Hematopoietic multipotent progenitor cell treated with erythropoietin and hydrocortisone succinate and interleukin-3 and kit ligand, for 6 days (in vitro differentiated cells): Measurements from ENCODE around the gene IPO9.
A peak's percentile ranks its signal among the peaks of the same experiment; 100 is the strongest.

Source experiments
- DNase-seq: peaks from one replicate; pipeline ENCODE4 v3.0.0-alpha.2; 2015

IPO9 gene

GRCh38 chr1:201828820-201829774 is at the start of gene IPO9:
IPO9 (plus strand) TSS chr1:201829157; CDS start chr1:201829210, 53 bp downstream.
- peak; percentile 97 for DNase-seq

DNA sequence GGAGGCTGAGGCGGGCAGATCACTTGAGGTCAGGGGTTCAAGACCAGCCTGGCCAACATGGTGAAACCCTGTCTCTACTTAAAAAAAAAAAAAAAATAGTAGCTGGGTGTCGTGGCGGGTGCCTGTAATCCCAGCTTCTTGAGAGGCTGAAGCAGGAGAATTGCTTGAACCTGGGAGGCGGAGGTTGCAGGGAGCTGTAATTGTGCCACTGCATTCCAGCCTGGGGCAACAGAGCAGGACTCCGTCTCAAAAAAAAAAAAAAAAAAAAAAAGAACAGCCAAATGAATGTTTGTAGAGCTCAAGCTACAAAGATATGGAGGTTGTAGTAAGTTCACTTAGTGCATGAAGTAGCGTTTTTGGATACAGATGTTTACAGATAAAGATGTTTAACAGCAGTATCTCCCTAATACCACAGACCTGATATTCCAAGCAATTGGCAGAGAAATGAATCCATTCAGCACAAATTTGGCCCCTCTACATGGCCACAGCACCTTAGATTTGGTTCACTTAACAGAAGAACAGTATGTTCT is 49.5 kb upstream of the IPO9 start:
- no peak for DNase-seq

DNA sequence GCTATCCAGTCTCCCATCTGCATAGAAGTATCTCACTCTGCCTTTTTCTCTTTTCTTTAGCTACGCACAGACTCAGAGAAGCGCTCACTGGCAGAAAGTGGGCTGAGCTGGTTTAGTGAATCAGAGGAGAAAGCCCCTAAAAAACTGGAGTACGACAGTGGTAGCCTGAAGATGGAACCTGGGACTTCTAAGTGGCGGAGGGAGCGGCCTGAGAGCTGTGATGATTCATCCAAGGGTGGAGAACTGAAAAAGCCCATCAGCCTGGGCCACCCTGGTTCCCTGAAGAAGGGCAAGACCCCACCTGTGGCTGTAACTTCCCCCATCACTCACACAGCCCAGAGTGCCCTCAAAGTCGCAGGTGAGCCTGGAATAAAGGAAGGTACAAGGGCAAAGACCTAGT is 48.0 kb upstream of the IPO9 start:
- DNase-seq, result no peak

GRCh38 chr1:201781437-201781836 is 47.5 kb upstream of the IPO9 start:
- DNase-seq, result no peak

DNA sequence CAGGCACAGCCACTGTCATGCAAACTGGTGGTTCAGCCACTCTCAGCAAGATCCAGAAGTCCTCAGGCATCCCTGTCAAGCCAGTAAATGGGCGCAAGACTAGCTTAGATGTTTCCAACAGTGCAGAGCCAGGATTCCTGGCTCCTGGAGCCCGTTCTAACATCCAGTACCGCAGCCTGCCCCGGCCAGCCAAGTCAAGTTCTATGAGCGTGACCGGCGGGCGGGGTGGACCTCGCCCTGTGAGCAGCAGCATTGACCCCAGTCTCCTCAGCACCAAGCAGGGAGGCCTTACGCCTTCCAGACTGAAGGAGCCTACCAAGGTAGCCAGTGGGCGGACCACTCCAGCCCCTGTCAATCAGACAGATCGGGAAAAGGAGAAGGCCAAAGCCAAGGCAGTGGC is 46.6 kb upstream of the IPO9 start:
- DNase-seq, result no peak

GRCh38 chr1:201783058-201783457 is 45.9 kb upstream of the IPO9 start:
- DNase-seq, result no peak

DNA sequence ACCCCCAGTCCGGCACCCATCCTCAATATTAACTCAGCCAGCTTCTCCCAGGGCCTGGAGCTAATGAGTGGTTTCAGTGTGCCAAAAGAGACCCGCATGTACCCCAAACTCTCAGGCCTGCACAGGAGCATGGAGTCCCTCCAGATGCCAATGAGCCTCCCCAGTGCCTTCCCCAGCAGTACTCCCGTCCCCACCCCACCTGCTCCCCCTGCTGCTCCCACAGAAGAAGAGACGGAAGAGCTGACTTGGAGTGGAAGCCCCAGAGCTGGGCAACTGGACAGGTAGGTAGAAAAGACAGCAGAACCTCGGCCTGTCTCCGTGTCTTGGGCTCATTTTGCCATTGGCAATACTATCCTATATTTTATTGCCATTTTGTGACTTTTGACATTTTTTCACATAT is 45.4 kb upstream of the IPO9 start:
- DNase-seq, result no peak

GRCh38 chr1:201785291-201785690 is 43.7 kb upstream of the IPO9 start:
- no peak for DNase-seq

DNA sequence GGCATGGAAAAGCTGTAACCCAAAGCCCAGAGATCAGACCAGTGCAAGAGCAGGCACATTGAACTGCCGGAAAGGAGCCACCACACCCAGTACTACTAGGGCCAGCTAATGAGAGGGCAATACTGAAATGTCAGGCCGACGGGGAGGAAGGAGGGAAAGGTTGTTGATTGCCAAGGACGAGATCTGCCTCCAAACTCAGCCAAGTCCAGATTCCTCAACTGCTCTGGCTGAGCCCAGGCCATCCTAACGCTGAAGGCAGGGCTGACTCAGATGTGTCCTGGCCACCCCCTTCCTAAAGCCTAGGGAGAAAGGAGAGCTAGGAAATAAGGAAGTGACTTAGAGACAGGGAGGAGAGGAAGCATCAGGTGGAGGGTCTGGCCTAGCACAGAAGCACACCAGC is 42.1 kb upstream of the IPO9 start:
- DNase-seq, result no peak

DNA sequence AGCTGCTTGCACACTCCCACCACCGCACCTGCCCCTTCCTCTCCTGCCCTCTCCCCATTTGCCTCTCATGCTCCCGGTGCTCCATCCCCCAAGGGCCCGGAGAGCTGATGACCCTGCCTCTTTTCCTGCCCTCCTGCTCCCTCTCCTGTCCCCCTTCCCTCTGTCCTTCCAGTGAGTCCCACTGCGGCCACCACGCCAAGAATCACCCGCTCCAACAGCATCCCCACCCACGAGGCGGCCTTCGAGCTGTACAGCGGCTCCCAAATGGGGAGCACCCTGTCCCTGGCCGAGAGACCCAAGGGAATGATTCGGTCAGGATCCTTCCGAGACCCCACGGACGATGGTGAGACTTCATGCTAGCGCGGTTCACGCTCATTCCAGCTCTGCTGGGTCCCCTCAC is 40.7 kb upstream of the IPO9 start:
- no peak for DNase-seq

- DNase-seq, result no peak
Observed at GRCh38 chr1:201789245-201789644, 39.7 kb upstream of the IPO9 start.

GRCh38 chr1:201790261-201790660 is 38.7 kb upstream of the IPO9 start:
- DNase-seq, result no peak

DNA sequence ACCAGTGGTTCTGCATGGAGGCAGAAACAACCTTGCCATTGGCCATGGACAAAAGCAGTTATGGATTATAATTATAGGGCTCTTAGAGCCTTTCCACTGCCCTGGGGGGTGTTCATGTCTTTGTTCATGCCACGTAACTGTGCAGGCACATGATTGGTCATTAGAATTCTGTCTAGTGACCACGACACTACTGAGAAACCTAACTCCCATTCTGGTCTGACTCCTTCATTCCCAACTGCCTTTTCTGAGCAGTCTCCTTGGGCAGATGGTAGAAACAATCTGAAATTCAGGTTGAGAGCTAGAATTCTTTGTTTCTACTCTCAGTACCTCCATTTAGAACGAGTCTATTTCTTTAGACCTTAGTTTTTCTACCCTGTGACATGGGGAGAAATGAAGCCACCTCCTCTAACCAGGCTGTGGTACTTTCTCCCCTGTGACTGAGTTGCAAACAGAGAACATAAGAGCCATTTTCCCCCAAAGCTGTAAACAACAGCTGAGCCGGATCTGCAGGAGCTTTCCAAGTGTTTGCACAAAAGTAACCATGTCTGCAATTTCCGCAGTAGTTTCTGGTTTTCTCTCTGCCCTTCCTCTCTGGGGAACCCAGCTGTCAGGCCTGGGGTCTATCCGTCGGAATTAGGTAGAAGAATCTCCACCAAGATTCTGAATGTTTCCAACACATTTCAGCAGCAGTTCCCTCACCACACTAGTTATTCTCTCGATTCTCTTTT is 37.7 kb upstream of the IPO9 start:
- no peak for DNase-seq

- peak; percentile 35 for DNase-seq
Observed at GRCh38 chr1:201791779-201792173, 37.2 kb upstream of the IPO9 start.

DNA sequence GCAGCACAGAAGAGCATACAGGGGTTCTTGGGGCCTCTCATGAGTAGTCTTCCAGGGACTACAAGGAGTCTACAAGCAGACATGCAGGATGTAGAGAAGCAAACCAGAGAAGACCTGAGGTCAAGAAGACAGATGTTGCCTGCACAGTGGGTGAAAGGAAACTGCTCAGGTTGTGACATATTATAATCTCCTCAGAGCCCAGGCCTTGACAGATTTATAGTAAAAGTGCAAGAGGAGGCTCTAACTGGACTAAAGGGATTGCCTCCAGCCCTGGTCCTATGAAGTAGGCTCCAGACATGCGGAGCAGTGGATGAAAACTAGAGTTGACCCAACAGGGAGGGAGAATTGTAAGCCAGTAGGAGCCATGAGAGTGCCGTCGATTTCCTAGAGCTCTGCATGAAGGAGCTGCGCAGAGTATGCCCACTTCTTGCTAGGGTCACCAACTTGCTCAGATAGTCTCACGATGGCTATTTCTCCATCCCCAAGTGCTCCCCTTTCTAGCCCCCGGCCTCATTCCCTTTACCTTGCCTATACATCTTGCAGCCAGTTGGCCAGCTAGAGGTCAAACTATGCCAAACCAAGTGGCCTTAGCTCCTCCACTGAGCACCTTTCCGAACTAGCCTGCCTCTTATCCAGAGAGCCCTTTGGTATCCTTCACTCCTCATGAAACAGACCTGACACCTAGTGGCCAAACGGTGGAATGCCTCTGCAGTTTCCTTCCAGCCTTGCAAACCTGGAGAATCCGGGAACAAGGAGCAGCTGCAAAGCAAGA is 36.2 kb upstream of the IPO9 start:
- peak; percentile 86 for DNase-seq

DNA sequence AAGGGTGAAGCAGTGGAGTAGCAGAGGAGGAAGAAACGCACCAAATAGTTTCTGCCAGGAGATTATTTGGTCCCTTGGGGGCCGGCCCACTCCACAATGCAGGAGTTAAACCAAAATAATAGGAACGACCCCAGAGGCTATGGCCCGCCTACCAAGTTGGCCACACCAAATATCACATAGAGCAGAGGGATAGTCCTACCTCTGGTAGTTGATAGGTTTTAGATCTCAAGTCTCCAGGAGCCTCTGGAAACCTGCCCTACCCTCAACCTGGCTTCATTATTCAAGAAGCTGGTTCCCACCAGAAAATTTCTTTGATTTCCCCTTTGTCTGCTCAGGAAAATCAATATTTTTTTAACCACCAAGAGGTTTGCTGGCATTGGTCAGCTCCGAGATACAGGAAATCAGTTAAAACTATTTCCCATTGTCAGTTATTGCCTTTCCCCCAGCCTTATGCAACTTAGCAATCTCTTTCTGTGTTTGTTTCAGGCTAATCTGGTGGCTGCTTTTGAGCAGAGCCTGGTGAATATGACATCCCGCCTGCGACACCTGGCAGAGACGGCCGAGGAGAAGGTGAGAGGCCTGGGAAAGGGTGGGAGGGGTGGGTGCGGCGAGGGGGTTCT is 35.5 kb upstream of the IPO9 start:
- no peak for DNase-seq

- DNase-seq, result peak; percentile 51
Observed at GRCh38 chr1:201795066-201795465, 33.9 kb upstream of the IPO9 start.

DNA sequence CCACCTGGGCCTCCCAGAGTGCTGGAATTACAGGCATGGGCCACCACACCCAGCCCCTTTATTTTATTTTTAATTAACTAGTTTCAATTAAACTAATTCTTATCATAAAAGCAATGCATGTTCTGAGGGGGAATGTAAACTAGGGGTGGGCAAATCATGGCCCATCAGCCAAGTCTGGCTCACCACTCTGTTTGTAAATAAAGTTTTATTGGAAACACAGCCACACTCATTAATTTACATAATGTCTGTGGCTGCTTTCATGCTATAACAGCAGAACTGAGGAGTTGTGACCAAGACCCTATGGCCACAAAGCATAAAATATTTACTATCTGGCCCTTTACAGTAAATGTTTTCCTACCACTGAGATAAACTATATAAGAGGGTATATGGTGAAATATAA is 28.7 kb upstream of the IPO9 start:
- DNase-seq, result no peak

- no peak for DNase-seq
Observed at GRCh38 chr1:201806801-201807200, 22.2 kb upstream of the IPO9 start.

- DNase-seq, result no peak
Observed at GRCh38 chr1:201807958-201808632, 20.9 kb upstream of the IPO9 start.

- no peak for DNase-seq
Observed at GRCh38 chr1:201808633-201808990, 20.3 kb upstream of the IPO9 start.

DNA sequence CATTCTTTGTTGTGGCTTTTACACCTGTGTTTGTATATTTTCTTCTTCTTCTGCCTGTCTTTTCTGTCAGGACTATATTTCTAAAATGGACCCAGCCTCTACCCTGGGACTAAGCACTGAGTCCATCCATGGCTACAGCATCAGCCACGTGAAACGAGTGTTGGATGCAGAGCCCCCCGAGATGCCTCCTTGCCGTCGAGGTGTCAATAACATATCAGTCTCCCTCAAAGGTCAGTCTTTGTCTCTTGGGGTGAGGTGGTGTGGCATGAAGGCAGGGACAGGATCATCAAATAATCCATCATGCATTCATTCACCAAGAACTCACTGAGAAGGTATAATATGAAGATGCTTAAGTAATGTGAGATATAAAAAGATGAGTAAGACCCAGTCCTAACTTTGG is 19.1 kb upstream of the IPO9 start:
- no peak for DNase-seq
